Ovary (tissue), 3 donors: ENCODE data around the gene PBRM1.

ENCODE experiments used
- EP300 ChIP-seq: sonication (generic); formaldehyde crosslinking; IDR thresholded peaks from one replicate; pipeline ENCODE4 v1.6.1; 2017; ENCODE audit warnings: antibody characterized with exemption
- POLR2A ChIP-seq: fragments of 450-650 bp; IDR thresholded peaks from one replicate; pipeline ENCODE4 v1.6.1; 2017; ENCODE audit warnings: antibody characterized with exemption, mild to moderate bottlenecking, moderate library complexity
- TF ChIP-seq, protein P1 (sequence below), 3 donors: fragments of 450-650 bp in 2 of 3; fragments of 200-600 bp in 1 of 3; IDR thresholded peaks; one replicate each; pipeline versions ENCODE4 v1.5.1 to v1.8.0; 2016 to 2022; ENCODE audit warnings: antibody characterized with exemption in 3 of 3, mild to moderate bottlenecking in 1 of 3
- donor health status: DM: no; HTN: no; CAD: no.

DNA sequence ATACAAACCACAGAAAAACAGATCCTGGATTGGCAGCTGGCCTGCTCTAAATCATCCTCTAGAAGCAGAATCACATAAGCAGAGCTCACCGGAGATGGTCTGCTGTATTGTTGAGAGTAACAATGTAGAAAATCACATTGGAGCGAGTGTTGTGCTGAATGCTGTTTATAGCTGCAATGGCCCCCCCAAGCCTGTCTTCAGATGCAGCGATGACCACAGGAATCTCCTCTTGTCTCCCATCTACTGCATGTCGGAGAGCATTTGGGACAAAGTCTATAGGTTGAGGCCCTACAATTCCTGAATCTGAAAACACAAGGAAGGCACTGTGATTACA is 11.9 kb upstream of the PBRM1 start:
- TF ChIP-seq, protein P1, sequence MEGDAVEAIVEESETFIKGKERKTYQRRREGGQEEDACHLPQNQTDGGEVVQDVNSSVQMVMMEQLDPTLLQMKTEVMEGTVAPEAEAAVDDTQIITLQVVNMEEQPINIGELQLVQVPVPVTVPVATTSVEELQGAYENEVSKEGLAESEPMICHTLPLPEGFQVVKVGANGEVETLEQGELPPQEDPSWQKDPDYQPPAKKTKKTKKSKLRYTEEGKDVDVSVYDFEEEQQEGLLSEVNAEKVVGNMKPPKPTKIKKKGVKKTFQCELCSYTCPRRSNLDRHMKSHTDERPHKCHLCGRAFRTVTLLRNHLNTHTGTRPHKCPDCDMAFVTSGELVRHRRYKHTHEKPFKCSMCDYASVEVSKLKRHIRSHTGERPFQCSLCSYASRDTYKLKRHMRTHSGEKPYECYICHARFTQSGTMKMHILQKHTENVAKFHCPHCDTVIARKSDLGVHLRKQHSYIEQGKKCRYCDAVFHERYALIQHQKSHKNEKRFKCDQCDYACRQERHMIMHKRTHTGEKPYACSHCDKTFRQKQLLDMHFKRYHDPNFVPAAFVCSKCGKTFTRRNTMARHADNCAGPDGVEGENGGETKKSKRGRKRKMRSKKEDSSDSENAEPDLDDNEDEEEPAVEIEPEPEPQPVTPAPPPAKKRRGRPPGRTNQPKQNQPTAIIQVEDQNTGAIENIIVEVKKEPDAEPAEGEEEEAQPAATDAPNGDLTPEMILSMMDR (IDR thresholded peaks at IDR 0.05) = no peak
- TF ChIP-seq POLR2A (no peak), EP300 (no peak)
